ENCODE data around the gene RELN. TPM values are rescaled to one million over a fixed set of nuclear protein-coding genes. Genes with fewer than 3 reads are reported as not detected.

The RELN gene
- total and polyA plus RNA-seq, 9 of the 15 experiments (the other 6 are each of a cell fraction or from before 2014, with no cell fraction given), result 12.9 to 43.2 (median 18.1) TPM

DNA sequence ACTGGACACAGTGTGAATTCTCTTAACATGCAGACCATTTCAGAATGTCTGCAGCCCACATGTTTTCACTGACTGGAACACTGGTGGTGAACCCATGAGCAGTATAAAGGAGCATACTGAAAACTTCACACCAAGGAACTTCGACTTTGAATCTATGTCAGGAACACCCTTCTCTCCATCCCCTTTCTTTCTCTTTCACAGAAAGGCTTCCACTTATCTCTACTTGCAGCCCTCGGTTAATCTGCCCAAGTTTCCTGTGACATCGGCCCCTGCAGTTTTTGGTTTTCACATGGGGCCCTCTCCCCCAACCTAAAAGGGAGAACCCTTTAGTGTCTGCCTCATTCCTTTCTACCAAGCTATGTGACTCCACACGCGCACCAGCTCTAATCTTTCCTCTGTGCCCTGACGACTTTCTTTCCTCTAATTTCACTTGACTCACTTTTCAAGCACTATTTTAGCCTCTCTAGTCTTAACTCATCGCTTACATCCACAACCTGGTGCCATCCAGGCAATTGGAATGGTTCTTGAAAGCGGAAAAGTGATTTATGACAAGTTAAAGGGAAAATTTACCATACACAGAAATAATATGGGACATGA lies 70.1 kb downstream of the RELN start (continued):
- TF ChIP-seq, protein P1, sequence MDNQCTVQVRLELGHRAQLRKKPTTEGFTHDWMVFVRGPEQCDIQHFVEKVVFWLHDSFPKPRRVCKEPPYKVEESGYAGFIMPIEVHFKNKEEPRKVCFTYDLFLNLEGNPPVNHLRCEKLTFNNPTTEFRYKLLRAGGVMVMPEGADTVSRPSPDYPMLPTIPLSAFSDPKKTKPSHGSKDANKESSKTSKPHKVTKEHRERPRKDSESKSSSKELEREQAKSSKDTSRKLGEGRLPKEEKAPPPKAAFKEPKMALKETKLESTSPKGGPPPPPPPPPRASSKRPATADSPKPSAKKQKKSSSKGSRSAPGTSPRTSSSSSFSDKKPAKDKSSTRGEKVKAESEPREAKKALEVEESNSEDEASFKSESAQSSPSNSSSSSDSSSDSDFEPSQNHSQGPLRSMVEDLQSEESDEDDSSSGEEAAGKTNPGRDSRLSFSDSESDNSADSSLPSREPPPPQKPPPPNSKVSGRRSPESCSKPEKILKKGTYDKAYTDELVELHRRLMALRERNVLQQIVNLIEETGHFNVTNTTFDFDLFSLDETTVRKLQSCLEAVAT (IDR thresholded peaks at IDR 0.05), result peak; percentile 53 to 63; a peak in 2 of 4 replicates
- TF ChIP-seq RBFOX2 (IDR thresholded peaks at IDR 0.05; ENCODE audit: low read depth, low read length), result peak; percentile 59
- TF ChIP-seq PBX2 (CRISPR knock-in tag; IDR thresholded peaks at IDR 0.05; ENCODE audit: low read depth), result no peak
- peak; percentile 55 for TF ChIP-seq PBX2 (tag; conservative IDR thresholded peaks at IDR 0.05; ENCODE audit: low read depth)
- TF ChIP-seq GATA2 (CRISPR knock-in tag; IDR thresholded peaks at IDR 0.05), result peak; percentile 88
- peak; percentile 71 for TF ChIP-seq MEIS2 (IDR thresholded peaks at IDR 0.05; ENCODE audit: partially characterized antibody)
- 0 out of 4 replicates have a peak, but pooled peaks of 1 of the 2 experiments have one; percentile 28 for TF ChIP-seq SRF (CRISPR knock-in tag; IDR thresholded peaks at IDR 0.05)
- peak; percentile 30; the same call in 1 of the 2 replicates for TF ChIP-seq CREB1 (IDR thresholded peaks at IDR 0.05)
- no peak for TF ChIP-seq CREB1 (CRISPR knock-in tag; IDR thresholded peaks at IDR 0.05)
- peak; percentile 31; the same call in 1 of the 2 replicates for TF ChIP-seq MYC (IDR thresholded peaks at IDR 0.05; ENCODE audit: low read depth, low read length)
- no peak for TF ChIP-seq MYC (CRISPR knock-in tag; IDR thresholded peaks at IDR 0.05; ENCODE audit: borderline replicate concordance, low read depth)
- TF ChIP-seq ZNF175 (CRISPR knock-in tag; IDR thresholded peaks at IDR 0.05; ENCODE audit: low read depth), result peak; percentile 45; the same call in 1 of the 2 replicates
- no peak for TF ChIP-seq ATF2 (CRISPR knock-in tag; IDR thresholded peaks at IDR 0.05)
- TF ChIP-seq ZNF707 (CRISPR knock-in tag; conservative IDR thresholded peaks at IDR 0.05), result no peak
- TF ChIP-seq ZBTB1 (CRISPR knock-in tag; IDR thresholded peaks at IDR 0.05; ENCODE audit: borderline replicate concordance, low read depth), result peak; percentile 55; the same call in 1 of the 2 replicates
- peak; percentile 89 for TF ChIP-seq NCOR1 (IDR thresholded peaks at IDR 0.05)
- no peak for TF ChIP-seq CHD2 (IDR thresholded peaks at IDR 0.05; ENCODE audit: low read depth, low read length)
- peak; percentile 55 for TF ChIP-seq POLR2B (IDR thresholded peaks at IDR 0.05; ENCODE audit: low read depth, partially characterized antibody)
- no peak for TF ChIP-seq ZNF384 (IDR thresholded peaks at IDR 0.05; ENCODE audit: low read depth, low read length)
- TF ChIP-seq, protein P2, sequence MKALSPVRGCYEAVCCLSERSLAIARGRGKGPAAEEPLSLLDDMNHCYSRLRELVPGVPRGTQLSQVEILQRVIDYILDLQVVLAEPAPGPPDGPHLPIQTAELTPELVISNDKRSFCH (CRISPR knock-in tag; IDR thresholded peaks at IDR 0.05), result no peak
- TF ChIP-seq, protein P2 (tag; IDR thresholded peaks at IDR 0.05), result no peak
- TF ChIP-seq LEF1 (IDR thresholded peaks at IDR 0.05), result peak; percentile 96
- no peak for TF ChIP-seq ELK3 (CRISPR knock-in tag; IDR thresholded peaks at IDR 0.05)
